ENCODE measurements around the gene NUMB.

The NUMB gene

DNA sequence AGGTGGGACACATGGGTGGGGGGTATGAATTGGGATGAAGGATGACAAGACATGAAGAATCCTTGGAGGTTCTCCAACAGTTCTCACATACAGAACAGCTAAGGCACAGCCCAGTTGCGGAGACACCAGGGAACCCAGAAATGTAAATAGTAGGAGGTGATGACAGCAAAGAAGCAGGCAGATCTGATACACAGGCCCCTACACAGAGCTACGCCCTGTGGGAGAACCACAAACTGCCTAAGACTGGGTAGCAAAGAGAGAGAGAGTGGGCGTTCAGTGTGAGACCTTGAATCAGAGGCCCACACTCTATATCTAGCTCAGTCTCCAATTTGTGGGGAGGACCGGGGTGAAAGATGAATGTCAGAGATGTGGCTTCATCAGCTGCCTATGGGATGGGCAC is 9.5 kb upstream of the NUMB start:
- in situ Hi-C loops (cut with HindIII; ENCODE audit: low pct_ligation_motif_present, low pct_unique_long_range_greater_than_20kb, low sequenced_read_pairs): loop anchor here (25.0 kb wide), 2 partner anchors 180 to 305 kb away; no protein-coding TSS in a partner anchor
- no peak for DNase-seq

DNA sequence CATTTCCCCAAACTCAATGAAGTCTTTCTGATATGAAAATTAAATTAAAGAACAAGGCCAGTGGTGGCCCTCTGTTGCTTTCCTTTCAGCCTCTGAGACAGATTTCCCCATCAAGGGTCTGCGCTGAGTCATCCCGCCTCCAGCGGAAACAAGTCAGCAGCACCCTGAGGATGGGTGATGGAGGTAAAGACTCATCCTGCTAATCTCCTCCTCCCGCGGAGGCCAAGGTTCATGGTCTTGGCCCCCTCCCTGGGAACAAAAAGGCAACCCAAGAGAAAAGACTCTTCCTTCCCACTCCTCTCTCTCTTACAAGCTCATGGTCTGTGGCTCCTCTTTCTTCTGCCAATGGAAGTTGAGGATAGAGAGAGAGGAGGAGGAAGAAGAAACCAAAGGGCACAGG is 9.0 kb upstream of the NUMB start:
- no peak for DNase-seq
- in situ Hi-C loops (cut with HindIII; ENCODE audit: low pct_ligation_motif_present, low pct_unique_long_range_greater_than_20kb, low sequenced_read_pairs): loop anchor here (25.0 kb wide), 2 partner anchors 180 to 305 kb away; no protein-coding TSS in a partner anchor

GRCh38 chr14:73466861-73467260 is 8.5 kb upstream of the NUMB start:
- in situ Hi-C loops (cut with HindIII; ENCODE audit: low pct_ligation_motif_present, low pct_unique_long_range_greater_than_20kb, low sequenced_read_pairs): loop anchor here (25.0 kb wide), 2 partner anchors 180 to 305 kb away; no protein-coding TSS in a partner anchor

GRCh38 chr14:73465823-73466532 is 7.6 kb upstream of the NUMB start:
- in situ Hi-C loops (cut with HindIII; ENCODE audit: low pct_ligation_motif_present, low pct_unique_long_range_greater_than_20kb, low sequenced_read_pairs): loop anchor here (25.0 kb wide), 2 partner anchors 179 to 304 kb away; no protein-coding TSS in a partner anchor
- DNase-seq: no peak

More at GRCh38 chr14:73466861-73467260, 8.5 kb upstream of the NUMB start:
- DNase-seq: no peak

DNA sequence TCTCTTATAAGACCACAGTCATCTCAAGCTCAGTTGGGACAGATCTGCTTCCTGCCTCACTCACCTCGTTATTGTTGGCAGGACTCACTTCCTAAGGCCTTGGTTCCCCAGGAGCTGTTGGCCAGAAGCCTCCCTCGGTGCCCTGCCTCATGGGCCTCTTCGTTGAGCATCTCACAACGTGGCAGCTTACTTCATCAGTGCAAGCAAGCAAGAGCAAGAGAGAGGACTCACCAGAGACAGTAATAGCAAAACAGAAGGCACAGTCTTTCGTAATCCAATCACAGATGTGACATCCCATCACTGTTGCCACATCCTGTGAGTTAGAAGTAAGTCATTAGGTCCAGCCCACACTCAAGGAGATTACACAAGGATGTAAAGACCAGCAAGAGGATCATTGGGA is 5.1 kb upstream of the NUMB start:
- in situ Hi-C loops (cut with HindIII; ENCODE audit: low pct_ligation_motif_present, low pct_unique_long_range_greater_than_20kb, low sequenced_read_pairs): loop anchor here (25.0 kb wide), 2 partner anchors 176 to 301 kb away; no protein-coding TSS in a partner anchor
- no peak for DNase-seq

DNA sequence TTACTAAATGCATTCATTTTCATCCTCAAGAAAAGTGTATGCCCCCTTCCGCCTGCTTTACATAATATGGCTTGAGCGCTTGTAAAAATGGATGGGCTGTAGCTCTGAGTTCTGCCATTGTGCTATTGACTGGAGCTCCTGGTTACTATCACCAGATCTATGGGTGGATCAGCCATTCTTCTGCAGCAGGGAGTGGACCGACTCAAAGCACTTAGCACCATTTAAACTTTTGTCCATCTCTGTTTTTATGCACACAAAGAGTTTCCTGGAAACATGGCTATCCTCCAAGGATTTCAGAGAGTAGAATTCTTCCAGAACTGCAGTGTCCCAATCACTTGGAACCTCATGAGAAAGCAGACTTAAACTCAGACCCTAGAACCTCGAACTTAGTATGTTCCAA is 4.5 kb upstream of the NUMB start:
- in situ Hi-C loops (cut with HindIII; ENCODE audit: low pct_ligation_motif_present, low pct_unique_long_range_greater_than_20kb, low sequenced_read_pairs): loop anchor here (25.0 kb wide), 2 partner anchors 176 to 301 kb away; no protein-coding TSS in a partner anchor
- no peak for DNase-seq

DNA sequence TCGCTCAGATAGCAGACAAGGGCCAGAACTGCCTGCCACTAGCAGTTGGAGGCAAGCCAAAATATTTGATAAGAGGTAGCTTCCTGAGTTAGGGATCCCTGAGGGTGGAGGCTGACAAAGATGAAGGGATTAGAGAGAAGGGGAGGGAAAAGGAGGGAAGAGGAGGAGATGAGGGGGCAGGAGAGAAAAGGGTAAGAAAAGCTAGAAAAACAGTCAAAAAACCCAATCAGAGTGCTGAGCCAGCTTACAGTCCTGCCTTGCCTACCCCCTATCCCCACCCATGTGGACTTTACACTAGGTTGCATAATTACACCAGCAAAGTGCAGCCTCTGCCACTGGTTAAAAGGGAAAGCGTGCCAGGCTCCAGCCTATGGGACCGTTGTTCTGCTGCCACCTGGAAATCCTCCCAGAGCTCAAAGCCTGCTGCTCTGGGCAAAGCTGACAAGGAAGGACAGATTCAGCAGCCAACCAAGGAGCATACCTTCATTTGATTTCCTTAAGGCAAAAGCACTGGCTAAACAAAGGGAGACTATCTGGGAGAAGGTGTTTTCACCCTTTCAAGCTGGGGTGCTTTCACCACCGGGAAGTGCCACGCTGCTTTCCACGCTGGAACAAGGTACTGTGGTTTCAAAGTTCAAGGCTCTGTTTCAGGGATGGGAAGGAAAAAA is 3.8 kb upstream of the NUMB start:
- DNase-seq: peak; percentile 60
- in situ Hi-C loops (cut with HindIII; ENCODE audit: low pct_ligation_motif_present, low pct_unique_long_range_greater_than_20kb, low sequenced_read_pairs): loop anchor here (25.0 kb wide), 2 partner anchors 175 to 300 kb away; no protein-coding TSS in a partner anchor

GRCh38 chr14:73461478-73462047 is 3.2 kb upstream of the NUMB start:
- DNase-seq: peak; percentile 9
- in situ Hi-C loops (cut with HindIII; ENCODE audit: low pct_ligation_motif_present, low pct_unique_long_range_greater_than_20kb, low sequenced_read_pairs): loop anchor here (25.0 kb wide), 2 partner anchors 174 to 299 kb away; no protein-coding TSS in a partner anchor

DNA sequence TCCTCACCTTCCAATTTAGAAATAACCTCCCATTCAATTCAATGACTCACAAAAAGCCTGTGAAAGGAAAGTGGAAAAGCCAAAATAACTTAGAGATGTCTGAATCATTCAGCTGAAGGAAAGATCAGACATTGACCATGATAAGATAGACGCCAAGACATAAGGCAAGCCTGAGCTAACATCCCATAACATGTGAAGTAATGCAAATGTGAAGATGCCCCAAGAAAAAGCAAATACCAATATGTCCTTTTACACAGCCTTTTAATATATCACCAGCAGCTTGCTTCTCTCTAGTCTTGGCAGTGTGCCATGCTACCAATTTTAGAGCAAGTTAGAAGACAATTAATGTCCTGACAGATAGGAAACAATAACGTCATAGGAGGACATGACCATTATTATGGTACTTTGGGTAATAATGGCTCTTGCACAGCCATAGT is 2.4 kb upstream of the NUMB start:
- in situ Hi-C loops (cut with HindIII; ENCODE audit: low pct_ligation_motif_present, low pct_unique_long_range_greater_than_20kb, low sequenced_read_pairs): loop anchor here (25.0 kb wide), 2 partner anchors 173 to 298 kb away; no protein-coding TSS in a partner anchor
- DNase-seq: no peak

GRCh38 chr14:73459959-73460358 is 1.6 kb upstream of the NUMB start:
- in situ Hi-C loops (cut with HindIII; ENCODE audit: low pct_ligation_motif_present, low pct_unique_long_range_greater_than_20kb, low sequenced_read_pairs): loop anchor here (25.0 kb wide), 2 partner anchors 173 to 298 kb away; no protein-coding TSS in a partner anchor
- DNase-seq: no peak

DNA sequence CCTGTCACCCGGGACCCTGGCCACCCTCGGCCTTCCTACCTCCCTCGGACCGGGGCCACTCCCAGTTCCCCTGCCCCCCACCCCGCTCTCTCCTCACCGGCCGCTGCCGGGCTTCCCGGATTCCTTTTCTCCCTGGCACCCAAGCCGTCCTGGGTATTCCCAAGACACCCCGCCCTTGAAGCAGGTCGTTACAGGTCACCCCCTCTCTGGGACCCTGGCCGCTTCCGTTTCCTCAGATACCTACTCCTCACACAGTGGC is 493 bp downstream of the NUMB start:
- DNase-seq: peak; percentile 42
- in situ Hi-C loops (cut with HindIII; ENCODE audit: low pct_ligation_motif_present, low pct_unique_long_range_greater_than_20kb, low sequenced_read_pairs): loop anchor here (25.0 kb wide), 2 partner anchors 171 to 296 kb away; no protein-coding TSS in a partner anchor

DNA sequence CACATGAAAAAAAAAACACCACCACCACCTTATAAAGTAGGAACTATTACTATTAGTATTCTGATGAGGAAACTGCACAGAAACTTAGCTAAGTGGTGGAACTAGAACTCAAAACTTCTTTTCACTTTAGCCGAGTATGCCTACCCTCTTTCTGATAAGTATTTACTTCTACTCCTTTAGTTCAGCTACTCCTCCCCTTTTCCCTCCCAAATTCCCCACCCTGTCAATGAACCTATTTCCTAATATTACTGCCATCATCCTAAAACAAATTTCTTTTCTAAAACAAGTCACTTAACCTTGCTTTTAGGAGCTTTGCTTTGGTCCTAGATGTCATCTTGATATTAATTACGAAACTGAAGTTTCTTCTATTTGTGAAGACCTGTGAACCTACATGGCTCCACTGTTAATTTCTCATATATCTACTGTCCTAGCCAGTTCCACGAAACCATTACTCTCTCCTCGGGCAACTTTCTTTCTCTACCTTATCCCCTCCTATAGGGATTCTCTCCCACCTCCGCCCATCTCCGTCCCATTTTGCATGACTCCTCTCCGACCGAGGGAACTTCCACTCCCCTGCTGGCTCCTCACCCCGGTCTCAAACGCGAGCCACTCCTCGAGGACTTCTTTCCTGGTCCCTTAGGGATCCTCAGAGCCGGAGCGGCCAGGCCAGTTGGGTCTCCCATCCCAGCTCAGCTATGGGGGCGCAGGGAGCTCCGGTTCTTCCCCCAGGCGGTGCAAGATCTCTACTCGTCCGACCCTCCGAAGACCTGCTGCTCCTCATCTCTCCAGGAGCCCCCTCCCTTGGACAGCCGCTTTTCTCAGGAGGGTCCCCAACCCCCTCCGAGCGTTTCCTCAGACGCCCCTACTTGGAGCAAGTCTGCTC is 1.1 kb downstream of the NUMB start:
- in situ Hi-C loops (cut with HindIII; ENCODE audit: low pct_ligation_motif_present, low pct_unique_long_range_greater_than_20kb, low sequenced_read_pairs): loop anchor here (25.0 kb wide), 2 partner anchors 170 to 295 kb away; no protein-coding TSS in a partner anchor

DNA sequence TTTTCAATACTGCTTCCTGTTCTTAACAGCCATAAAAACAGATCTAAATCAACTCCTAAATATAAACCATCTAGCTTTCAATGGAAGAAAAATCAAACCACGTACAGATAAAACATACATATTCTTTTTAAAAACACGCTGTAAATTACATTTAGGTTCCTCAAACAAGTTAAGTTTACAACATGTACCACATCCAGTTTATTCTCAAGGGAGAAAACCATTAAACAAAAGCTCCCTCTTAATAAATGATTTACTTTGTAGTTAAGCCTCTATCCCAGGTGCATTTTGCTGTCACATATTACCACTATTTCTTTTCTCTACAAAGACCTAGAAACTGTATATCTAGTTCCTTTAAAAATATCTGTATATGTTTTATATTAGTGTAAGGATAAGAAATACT is 3.1 kb downstream of the NUMB start:
- in situ Hi-C loops (cut with HindIII; ENCODE audit: low pct_ligation_motif_present, low pct_unique_long_range_greater_than_20kb, low sequenced_read_pairs): loop anchor here (25.0 kb wide), 2 partner anchors 168 to 293 kb away; no protein-coding TSS in a partner anchor
- peak; percentile 27 for DNase-seq

More for the DNA sequence above, 1.1 kb downstream of the NUMB start:
- peak; percentile 42 for DNase-seq

DNA sequence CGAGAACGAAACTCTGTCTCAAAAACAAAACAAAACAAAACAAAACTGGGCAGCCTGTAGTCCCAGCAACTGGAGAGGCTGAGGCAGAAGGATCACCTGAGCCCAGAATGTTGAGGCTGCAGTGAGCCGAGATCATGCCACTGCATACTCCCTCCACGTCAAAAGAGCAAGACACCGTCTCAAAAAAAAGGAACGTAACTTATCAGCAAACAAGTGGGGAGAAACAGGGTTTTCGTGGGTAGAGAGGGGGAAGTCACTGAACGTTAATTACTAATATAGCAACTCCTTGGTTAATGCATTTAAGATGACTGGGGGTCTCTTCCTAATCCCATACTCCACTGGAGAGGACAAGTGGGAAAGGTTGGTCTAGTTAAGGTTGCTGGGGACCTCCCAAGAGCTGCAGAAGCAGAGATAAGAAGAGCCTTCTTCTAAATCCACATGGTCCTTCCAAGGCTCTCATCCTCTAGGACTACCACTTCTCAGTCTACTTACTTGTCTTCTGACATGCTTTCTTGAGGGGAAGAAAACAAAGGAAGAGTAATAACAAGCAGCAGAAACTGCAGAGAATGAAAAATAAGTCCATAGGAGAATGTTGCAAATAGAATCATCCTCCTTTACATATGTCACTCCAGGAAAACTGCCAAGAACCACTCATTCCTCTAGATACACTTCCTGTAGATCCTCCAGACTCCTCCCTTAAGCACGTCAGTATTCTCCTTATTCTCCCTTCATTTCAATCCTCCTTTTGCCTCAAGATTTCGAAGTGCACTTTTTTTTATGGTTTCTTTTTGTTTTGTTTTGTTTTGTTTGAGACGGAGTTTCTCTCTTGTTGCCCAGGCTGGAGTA is 5.8 kb downstream of the NUMB start:
- in situ Hi-C loops (cut with HindIII; ENCODE audit: low pct_ligation_motif_present, low pct_unique_long_range_greater_than_20kb, low sequenced_read_pairs): loop anchor here (25.0 kb wide), 2 partner anchors 165 to 290 kb away; no protein-coding TSS in a partner anchor
- DNase-seq: no peak

GRCh38 chr14:73443758-73444157 is 14.6 kb downstream of the NUMB start:
- in situ Hi-C loops (cut with HindIII; ENCODE audit: low pct_ligation_motif_present, low pct_unique_long_range_greater_than_20kb, low sequenced_read_pairs): no loop called here
- no peak for DNase-seq

- in situ Hi-C loops (cut with HindIII; ENCODE audit: low pct_ligation_motif_present, low pct_unique_long_range_greater_than_20kb, low sequenced_read_pairs): no loop called here
- DNase-seq: no peak
Measured at GRCh38 chr14:73441286-73441685, 17.1 kb downstream of the NUMB start.

GRCh38 chr14:73438993-73439392 is 19.4 kb downstream of the NUMB start:
- in situ Hi-C loops (cut with HindIII; ENCODE audit: low pct_ligation_motif_present, low pct_unique_long_range_greater_than_20kb, low sequenced_read_pairs): no loop called here
- no peak for DNase-seq
